GM13977 (cell line): Measurements from ENCODE around the gene CCL19.

Experiments used
- DNase-seq: peaks from one replicate; pipeline ENCODE4 v3.0.0; 2012; ENCODE audit warnings: low spot score
- in situ Hi-C: fragments of 300-500 bp; cut with MboI; formaldehyde crosslinking; loops from one replicate; pipeline ENCODE4 v1.12.0; 2022; ENCODE audit warnings: low sequenced_read_pairs, low pct_unique_long_range_greater_than_20kb, mixed read lengths, inconsistent platforms; ENCODE audit not compliant: unreplicated experiment
- TF ChIP-seq, protein P1 (sequence below): IDR thresholded peaks from 2 replicates; pipeline ENCODE4 v1.5.1; 2012; ENCODE audit warnings: mild to moderate bottlenecking, control low read depth; ENCODE audit not compliant: insufficient read depth; ENCODE audit errors: extremely low read depth, missing control alignments

Gene CCL19

DNA sequence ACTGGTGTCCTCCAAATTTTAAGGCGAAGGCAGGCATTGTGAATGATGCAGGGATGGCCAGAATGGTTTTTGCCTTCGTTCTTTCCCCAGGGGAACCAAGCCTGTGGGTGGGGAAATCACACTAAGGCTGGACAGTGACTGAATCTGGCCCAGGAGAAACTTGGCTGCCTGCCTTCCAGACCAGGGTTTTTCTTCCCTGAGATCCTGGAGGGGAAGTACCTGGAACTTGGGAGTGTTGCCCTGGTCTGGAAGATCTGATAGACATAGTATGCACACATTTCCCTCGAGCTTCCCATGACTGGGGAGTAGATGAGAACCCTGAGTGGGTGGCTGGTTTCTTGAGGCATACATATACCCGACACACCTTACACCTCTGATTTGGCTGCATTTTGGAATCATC, 39.8 kb downstream of the CCL19 start:
- in situ Hi-C loops: no loop called here
- no peak for DNase-seq
- TF ChIP-seq, protein P1, sequence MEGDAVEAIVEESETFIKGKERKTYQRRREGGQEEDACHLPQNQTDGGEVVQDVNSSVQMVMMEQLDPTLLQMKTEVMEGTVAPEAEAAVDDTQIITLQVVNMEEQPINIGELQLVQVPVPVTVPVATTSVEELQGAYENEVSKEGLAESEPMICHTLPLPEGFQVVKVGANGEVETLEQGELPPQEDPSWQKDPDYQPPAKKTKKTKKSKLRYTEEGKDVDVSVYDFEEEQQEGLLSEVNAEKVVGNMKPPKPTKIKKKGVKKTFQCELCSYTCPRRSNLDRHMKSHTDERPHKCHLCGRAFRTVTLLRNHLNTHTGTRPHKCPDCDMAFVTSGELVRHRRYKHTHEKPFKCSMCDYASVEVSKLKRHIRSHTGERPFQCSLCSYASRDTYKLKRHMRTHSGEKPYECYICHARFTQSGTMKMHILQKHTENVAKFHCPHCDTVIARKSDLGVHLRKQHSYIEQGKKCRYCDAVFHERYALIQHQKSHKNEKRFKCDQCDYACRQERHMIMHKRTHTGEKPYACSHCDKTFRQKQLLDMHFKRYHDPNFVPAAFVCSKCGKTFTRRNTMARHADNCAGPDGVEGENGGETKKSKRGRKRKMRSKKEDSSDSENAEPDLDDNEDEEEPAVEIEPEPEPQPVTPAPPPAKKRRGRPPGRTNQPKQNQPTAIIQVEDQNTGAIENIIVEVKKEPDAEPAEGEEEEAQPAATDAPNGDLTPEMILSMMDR: no peak

DNA sequence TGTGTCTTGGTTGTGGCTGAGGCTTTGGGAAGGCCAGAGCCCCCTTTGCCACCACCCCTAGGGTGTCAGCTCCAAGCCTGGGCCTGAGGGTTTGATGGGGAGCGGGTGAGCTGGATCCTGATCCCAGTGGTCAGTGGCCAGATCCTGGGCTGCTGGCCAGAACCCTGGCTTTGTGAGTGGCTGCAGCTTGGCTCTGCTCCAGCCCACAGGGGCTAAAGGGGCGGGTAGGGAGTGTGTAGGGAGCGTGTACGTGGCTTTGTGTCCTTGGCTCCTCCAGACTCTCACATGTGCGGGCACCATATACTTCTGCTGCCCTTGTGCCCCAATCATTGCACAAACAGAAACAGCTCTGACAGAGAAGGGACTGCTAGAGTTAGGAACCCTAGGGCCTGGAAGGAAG, 40.3 kb downstream of the CCL19 start:
- TF ChIP-seq, protein P1: no peak
- in situ Hi-C loops: no loop called here
- DNase-seq: no peak

DNA sequence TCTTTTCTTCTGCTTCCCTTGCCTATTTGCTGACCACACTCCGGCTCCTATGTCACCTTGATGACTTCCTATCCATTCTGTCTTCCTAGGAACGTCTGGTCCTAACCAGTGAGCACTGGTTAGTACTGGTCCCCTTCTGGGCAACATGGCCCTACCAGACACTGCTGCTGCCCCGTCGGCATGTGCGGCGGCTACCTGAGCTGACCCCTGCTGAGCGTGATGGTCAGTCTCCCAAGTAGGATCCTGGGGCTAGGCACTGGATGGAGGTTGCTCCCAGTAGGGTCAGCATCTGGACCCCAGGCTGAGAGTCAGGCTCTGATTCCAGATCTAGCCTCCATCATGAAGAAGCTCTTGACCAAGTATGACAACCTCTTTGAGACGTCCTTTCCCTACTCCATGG, 42.4 kb downstream of the CCL19 start:
- TF ChIP-seq, protein P1: no peak
- no peak for DNase-seq
- in situ Hi-C loops: no loop called here

DNA sequence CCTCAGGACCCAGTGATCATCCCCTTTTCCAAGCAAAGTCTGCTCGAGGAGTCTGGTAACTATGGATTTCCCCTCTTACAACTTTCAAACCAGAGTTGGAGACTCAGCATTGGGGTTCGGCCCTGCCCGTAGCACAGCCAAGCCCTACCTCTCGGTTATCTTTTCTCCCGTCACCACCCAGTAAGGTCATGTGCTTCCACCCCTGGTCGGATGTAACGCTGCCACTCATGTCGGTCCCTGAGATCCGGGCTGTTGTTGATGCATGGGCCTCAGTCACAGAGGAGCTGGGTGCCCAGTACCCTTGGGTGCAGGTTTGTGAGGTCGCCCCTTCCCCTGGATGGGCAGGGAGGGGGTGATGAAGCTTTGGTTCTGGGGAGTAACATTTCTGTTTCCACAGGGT, 43.4 kb downstream of the CCL19 start:
- no peak for DNase-seq
- TF ChIP-seq, protein P1: no peak
- in situ Hi-C loops: no loop called here

DNA sequence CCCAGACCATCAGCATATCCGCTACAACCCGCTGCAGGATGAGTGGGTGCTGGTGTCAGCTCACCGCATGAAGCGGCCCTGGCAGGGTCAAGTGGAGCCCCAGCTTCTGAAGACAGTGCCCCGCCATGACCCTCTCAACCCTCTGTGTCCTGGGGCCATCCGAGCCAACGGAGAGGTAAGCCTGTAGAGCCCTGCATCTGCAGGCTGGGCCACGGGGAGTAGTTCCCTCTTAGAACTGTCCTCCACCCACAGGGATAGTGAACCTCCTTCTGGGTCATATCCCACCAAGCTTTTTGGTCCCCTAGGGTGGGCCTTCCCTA, 44.0 kb downstream of the CCL19 start:
- DNase-seq: no peak
- in situ Hi-C loops: no loop called here
- TF ChIP-seq, protein P1: no peak

DNA sequence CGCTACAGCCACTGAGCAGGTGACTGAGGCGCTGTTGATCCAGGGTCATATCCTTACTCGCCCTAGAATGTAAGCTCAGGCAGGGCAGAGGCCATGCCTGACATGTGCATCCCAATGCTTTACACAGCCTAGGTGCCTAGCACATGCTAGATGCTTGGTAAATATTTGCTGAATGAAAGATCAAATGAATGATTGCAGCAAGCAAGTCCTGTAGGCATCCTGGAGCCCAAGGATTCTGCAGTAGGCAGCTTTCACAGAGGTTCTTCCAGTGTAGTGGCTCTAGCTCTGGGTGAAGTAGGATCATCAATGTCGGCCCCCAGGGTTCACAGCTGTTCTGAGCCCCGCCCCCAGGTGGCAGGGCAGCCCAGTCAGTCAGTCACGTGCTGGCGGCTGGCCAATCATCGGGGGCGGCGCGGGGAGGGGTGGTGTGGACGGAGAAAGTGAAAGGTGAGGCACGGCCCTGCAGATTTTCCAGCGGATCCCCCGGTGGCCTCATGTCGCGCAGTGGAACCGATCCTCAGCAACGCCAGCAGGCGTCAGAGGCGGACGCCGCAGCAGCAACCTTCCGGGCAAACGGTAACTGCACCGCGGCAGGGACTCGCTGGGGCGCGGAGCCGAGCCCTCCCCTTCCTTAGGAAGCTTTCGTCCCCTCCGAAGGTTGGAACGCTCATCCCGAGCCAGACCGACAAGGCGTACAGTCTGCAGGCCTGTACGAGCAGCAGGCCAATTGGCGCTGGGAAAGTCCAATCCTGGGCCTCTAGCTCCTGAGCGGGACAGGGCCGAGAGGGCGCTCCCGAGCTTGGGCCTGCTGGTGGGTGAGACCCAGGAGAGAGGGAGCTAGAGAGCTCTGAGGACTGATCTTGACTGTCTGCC, 44.6 kb downstream of the CCL19 start, which contains the start of gene GALT:
Gene GALT, plus strand, starts transcription at position 465 of the 873 bp plus-strand sequence. Its CDS starts 30 bp downstream, at position 495.
- in situ Hi-C loops: no loop called here
- TF ChIP-seq, protein P1: peak; percentile 55
- DNase-seq: peak; percentile 97
